ENCODE results near the gene SLC22A17.

- TF ChIP-seq FOXM1 (IDR thresholded peaks at IDR 0.05; ENCODE audit: borderline replicate concordance) (no peak), BHLHE40 (IDR thresholded peaks at IDR 0.05; ENCODE audit: borderline replicate concordance) (no peak), NFRKB (IDR thresholded peaks at IDR 0.05) (no peak), HDGF (IDR thresholded peaks at IDR 0.05; ENCODE audit: borderline replicate concordance) (no peak), LEF1 (IDR thresholded peaks at IDR 0.05; ENCODE audit: borderline replicate concordance) (no peak), FOXA1 (IDR thresholded peaks at IDR 0.05) (no peak), L3MBTL2 (conservative IDR thresholded peaks at IDR 0.05) (no peak), TARDBP (IDR thresholded peaks at IDR 0.05) (no peak), ARNT (IDR thresholded peaks at IDR 0.05) (no peak)
Observed at GRCh38 chr14:23359167-23359626, 6.5 kb upstream of the SLC22A17 start.

Data from HEK293T (cell line).